Activated T-cell treated with anti-CD3 and anti-CD28 coated beads for 48 hours (primary cell): ENCODE data around the gene TP53.

Experiments
- DNase-seq: peaks from one replicate; pipeline ENCODE4 v3.0.0-alpha.2; 2020; ENCODE audit warnings: low read depth

TP53 gene

DNA sequence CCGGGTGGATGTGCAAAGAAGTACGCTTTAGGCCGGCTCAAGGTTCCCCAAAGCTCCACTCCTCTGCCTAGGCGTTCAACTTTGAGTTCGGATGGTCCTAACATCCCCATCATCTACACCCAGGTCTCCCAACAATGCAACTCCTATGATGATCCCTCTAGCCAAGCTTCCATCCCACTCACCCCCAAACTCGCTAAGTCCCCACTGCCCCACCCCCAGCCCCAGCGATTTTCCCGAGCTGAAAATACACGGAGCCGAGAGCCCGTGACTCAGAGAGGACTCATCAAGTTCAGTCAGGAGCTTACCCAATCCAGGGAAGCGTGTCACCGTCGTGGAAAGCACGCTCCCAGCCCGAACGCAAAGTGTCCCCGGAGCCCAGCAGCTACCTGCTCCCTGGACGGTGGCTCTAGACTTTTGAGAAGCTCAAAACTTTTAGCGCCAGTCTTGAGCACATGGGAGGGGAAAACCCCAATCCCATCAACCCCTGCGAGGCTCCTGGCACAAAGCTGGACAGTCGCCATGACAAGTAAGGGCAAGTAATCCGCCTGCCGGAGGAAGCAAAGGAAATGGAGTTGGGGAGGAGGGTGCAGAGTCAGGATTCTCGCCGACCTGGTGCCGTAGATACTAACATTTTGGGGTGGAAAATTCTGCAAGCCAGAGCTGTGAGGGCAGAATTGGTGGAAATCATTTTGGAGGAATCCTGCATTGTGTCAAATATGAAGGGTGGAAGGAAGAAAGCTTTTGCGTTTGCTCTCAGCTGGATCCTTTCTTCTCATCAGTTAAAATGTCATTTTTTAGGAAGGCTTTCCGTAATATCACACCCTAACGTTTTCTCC lies at the start of gene TP53:
TP53 (minus strand) TSS at position 419 of the 836 bp plus-strand sequence. CDS start 10,896 bp downstream, outside the sequence.
- peak; percentile 78 for DNase-seq

DNA sequence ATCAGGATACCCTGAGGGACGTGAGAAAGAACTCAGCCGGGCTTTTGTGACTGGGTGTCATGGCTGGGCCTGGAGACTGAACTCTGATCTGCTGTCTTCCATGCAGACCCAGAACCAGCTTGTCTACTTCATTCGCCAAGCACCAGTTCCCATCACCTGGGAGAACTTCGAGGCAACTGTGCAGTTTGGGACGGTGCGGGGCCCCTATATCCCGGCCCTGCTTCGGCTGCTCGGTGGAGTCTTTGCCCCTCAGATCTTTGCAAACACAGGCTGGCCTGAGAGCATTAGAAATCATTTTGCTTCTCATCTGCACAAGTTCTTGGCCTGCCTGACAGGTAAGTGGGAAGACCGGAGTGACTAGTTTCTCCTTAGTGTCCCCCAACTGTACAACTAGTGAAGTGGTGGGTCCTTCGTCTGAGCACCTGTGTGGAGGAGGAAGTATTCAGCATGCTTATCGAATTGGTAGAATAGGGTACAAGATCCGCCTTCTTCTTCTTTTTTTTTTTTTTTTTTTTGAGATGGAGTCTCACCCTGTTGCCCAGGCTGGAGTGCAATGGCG lies 45.8 kb upstream of the TP53 start:
- no peak for DNase-seq

DNA sequence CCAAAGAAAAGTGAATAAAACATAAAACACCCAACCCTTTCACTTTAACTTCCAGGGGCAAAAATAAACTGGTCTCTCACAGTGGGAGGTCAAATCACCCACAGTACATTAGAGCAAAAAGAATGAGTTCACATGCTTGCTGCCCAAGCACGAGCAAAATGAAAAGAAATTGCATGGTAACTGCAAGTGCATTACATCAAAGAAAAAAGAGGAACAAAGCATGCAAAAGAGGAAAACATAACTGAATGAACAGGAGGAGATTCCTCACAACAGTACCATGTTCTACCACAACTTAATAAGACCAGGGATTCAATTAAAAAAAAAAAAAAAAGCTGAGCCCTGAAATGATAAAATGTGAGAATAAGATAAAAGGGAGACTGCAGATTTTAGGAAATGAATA lies 42.5 kb upstream of the TP53 start:
- no peak for DNase-seq

GRCh38 chr17:7727886-7728285 lies 40.6 kb upstream of the TP53 start:
- DNase-seq: no peak

DNA sequence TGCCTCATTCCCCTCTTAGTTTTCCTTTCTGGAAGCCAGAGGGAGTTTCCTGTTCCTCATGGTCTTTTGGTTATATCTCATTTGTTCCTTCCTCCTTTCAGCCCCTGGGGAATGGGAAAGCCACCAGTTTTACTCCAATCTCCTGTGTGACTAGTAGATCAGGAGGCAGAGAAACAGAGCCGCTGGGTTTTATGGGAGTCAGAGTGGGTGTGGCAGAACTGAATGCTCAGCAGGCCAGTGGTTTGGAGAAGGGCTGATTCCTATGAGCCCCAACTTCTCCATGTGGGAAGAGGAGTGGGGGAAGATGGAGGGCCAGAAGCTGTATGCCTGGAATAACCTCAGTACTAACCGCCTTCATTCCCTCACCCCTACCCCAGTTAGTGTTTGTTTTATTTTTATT lies 34.3 kb upstream of the TP53 start:
- DNase-seq: no peak

- DNase-seq: no peak
Measured at GRCh38 chr17:7720125-7720524, 32.8 kb upstream of the TP53 start.

- no peak for DNase-seq
Measured at GRCh38 chr17:7719661-7720060, 32.4 kb upstream of the TP53 start.

DNA sequence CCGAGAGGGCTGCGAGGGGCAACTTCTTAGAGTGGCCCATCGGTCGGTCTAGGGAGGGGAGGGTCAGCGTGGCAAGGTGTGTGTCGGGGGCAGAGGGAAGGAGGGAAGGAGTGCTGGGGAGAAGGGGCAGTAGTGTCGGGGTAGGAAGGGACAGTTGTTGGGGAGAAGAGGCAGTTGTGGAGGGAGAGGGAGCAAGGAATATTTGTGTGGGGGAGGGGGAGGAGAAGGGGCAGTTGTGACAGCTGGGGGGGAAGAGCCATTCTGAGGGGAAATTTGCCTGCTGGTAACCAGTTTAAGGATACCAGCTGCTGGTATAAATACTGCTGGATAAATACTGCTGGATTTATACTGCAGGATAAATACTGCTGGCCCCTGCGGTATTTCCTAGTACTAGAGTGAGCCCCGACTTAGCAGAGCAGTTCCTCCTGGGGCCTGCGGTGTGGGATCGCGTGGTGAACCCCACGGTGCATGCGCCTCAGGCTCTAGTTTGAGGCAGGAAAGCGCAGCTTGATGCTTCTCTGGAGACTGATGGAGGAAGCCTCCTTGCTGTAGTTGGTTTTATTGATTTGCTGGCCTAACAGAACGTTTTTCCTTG lies 30.6 kb upstream of the TP53 start:
- no peak for DNase-seq

DNA sequence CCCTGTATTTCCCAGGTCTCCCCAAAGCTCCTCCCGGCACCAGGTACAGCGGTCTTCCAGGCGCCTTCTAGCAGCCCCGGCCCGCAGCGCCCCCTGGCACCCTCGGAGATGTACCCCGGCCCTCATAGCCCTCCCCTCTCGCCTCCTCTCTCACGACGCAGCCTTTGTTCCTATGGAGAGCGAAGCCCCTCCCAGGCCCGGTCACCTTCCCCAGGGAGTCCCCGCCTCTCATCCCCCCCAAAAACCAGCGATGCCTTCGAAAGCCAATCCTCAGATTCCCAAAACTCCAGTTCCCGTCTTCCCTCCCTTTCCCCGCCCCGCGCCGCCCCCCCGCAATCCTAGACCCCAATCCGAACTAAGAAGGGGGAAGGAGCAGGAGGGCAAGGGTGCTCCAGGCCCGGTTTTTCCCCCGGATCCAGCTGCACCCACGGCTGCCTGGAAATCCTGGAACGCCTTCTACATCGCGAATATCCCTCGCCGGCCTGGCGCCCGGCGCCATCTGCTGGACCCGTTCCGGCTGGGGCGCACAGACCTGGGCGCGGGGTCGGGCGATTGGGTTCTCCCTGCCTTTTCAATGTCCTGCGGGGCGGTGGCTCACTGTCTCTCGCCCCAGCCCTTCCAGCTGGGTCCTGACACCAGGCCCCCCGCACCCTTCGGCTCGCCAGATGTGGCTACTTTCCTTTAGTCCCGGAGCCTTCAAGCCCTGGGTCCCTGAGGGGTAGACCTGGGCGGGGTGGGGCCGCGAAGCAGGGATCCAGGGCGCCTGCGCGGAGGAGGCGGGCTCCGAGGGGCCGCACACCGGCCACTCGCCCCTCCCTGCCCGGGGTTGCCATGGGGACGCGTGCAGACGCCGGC lies 29.8 kb upstream of the TP53 start, which contains the start of gene DNAH2:
DNAH2 (plus strand) TSS at position 844 of the 855 bp plus-strand sequence. CDS start 1,991 bp downstream, outside the sequence.
- peak; percentile 56 for DNase-seq

DNA sequence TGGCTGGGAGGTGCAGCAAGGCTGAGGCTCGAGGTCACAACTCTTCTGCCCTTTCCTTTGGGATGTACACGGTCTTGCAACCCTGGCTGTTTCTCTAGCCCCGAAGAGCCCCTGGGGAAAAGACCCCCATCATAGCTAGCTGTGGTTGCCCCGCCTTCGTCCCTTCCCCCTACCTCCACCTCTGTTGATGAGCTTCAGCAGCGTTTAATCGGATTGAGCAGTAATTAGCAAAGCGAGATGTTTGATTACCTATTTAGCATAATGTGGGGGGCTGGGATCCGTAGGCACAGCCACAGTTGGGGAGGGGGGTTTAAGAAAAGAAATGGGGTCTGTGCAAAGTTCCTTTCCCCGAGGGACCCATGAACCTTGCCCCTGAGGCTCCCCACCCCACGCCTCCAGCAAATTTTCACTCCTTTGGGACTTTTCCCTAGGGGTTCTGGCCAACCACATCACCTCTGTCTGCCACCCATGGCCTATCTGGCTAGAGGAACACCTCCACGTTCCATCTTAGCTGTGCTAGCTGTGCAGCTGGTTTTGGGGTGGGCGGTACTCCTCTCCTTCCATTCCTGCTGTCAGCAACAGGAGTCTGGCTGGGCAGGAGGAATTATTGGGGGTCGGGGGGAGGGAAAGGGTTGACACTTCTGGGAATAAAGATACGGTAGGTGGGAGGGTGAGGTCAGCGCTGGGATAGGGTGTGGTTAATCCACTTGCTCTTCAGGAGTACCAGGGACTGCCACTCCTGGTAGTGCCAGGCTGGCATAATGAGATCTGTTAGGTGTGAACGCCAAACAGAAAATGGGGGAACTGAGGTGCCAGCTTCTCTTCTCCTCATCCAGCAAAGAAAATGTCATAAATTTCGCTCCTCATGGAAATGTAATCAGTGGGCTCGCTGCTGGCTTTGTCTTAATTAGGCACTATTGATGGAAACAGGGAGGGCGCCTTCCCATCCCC lies 28.9 kb upstream of the TP53 start:
- DNase-seq: no peak

- no peak for DNase-seq
Measured at GRCh38 chr17:7714721-7715594, 27.7 kb upstream of the TP53 start.

DNA sequence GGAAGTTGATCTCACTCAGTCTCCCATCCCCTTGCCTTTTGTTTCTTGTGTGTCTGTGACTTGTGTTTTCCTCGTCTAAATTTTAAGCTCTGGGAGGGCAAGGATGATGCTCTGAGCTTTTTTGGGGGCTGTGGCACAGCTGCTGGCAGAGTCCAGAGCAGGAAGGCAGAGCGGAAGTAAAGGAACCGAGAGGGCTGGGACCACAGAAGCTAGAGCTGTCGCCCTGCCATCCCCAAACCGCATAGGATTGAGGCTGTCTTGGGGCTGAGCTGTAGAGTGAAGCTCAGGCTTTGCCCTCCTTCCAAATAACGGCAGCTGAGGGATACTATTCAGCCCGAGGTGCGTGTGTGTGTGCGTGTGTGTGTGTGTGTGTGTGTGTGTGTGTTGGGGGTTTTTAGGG lies 26.5 kb upstream of the TP53 start:
- DNase-seq: no peak

GRCh38 chr17:7712111-7712771 lies 25.0 kb upstream of the TP53 start:
- no peak for DNase-seq

GRCh38 chr17:7711051-7711755 lies 23.9 kb upstream of the TP53 start:
- DNase-seq: no peak

- no peak for DNase-seq
Measured at GRCh38 chr17:7710301-7710700, 23.0 kb upstream of the TP53 start.

GRCh38 chr17:7709031-7709430 lies 21.7 kb upstream of the TP53 start:
- DNase-seq: no peak

DNA sequence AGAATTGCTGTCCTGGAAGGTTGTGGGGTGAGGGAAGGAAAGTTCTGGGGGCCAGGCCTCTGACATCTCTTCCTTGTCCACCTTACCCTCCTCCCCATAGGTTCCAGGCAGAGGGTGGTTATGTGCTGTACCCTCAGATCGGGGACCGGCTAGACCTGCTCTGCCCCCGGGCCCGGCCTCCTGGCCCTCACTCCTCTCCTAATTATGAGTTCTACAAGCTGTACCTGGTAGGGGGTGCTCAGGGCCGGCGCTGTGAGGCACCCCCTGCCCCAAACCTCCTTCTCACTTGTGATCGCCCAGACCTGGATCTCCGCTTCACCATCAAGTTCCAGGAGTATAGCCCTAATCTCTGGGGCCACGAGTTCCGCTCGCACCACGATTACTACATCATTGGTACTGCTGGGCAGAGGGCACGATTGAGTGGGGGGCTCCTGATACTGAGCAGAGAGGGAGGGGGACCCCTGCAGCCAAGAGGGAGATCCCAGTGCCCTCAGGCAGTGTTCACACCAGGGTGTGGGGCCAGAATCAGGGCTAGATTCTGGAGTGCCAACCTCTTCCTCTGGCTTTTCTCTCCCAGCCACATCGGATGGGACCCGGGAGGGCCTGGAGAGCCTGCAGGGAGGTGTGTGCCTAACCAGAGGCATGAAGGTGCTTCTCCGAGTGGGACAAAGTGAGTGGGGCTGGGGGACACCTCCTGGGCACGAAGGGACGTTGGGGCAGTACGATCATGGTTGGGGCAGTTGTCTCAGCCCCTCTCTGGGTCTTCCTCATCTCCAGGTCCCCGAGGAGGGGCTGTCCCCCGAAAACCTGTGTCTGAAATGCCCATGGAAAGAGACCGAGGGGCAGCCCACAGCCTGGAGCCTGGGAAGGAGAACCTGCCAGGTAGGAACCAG lies 20.8 kb upstream of the TP53 start:
- no peak for DNase-seq

DNA sequence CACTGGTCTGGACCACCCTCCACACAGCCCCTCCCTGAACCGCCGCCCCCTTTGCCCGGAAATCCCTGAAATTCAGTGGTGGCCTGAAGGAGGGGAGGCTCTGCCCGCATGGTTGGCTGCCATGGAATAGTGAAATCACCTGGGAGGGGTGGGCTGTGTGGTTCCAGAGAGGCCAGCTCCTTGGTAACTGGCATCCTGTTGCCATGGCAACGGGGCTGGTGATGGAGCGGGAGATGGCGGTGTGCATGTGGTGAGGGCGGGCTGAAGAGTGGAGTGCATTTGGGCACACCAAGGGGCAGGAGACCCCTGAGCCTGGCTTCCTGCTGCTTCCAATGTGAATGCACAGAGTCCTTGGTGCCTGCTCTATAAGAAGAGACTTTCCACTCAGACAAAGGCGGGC lies 20.2 kb upstream of the TP53 start:
- DNase-seq: no peak
